IPS DF 6.9 (cell line): ENCODE data around the gene MYO1G.

Experiments
- DNase-seq: peaks from one replicate; pipeline ENCODE4 v3.0.0-alpha.2; 2013; ENCODE audit warnings: low read depth, low spot score
- H3K27ac ChIP-seq: one replicate; pipeline ENCODE4 v1.5.1; 2013; ENCODE audit warnings: low read length, control low read depth
- H3K27me3 ChIP-seq: 2 replicates; pipeline ENCODE4 v1.6.1; 2013; ENCODE audit warnings: mild to moderate bottlenecking, low read length; ENCODE audit not compliant: control insufficient read depth, insufficient read depth
- H3K36me3 ChIP-seq: 2 replicates; pipeline ENCODE4 v1.6.1; 2013; ENCODE audit warnings: low read length; ENCODE audit not compliant: control insufficient read depth, insufficient read depth
- H3K4me1 ChIP-seq: 2 replicates; pipeline ENCODE4 v1.6.1; 2013; ENCODE audit warnings: low read length; ENCODE audit not compliant: control insufficient read depth, insufficient read depth
- H3K4me3 ChIP-seq: 2 replicates; pipeline ENCODE4 v1.5.1; 2013; ENCODE audit warnings: mild to moderate bottlenecking, low read length
- H3K9me3 ChIP-seq: 2 replicates; pipeline ENCODE4 v1.6.1; 2013; ENCODE audit warnings: low read length, inconsistent platforms; ENCODE audit not compliant: control insufficient read depth, insufficient read depth
- WGBS: extraction: QIAGEN DNeasy Blood & Tissue Kit; methylation state at CpG from one replicate; pipeline ENCODE4 v1.1.7; 2013; ENCODE audit warnings: mixed read lengths, missing lambda C conversion rate; ENCODE audit not compliant: insufficient read length, insufficient coverage; 5-methylcytosine and 5-hydroxymethylcytosine counted together

The MYO1G gene

DNA sequence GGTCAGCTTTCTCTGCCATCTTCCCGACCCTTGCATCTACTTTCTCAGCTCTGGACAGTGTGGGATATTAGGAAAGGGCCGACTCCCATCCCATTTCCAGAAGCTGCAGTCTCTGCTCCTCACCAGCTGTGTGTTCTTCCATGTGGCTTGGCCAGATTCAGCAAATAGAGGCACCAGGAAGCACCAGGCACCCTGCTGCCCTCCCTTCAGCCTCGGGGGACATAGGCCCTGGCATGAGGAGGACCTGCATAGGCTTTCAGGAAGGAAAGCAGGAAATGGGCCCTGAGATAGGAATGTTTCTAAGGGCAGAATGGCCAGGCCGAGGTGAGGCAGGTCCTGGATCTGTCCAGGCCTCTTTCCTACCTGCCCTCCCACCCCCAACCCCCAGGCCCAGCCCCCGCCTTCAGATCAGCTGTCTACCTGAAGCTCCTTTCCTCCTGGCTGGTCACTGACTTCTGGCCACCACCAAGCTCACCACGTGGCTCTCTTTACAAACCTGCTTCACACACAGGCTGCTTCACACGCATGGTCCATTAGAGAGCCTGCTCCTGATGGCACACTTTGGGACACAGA is 66.0 kb downstream of the MYO1G start:
- H3K4me1 ChIP-seq, result peaks cover 2% of the 10 kb centered on the region
- no CpG with 5 or more reads among the region's 7 CpGs for WGBS
- H3K4me3 ChIP-seq, result no peak overlapping the region
- no peaks in the 10 kb centered on the region for H3K36me3 ChIP-seq
- no peaks in the 10 kb centered on the region for H3K9me3 ChIP-seq
- no peak for DNase-seq
- H3K27ac ChIP-seq, result no peak overlapping the region
- no peaks in the 10 kb centered on the region for H3K27me3 ChIP-seq
